HG02759 (cell line): ENCODE data around the gene KLK8.
"Not testable (repeated sequence)": the region's sequence is repeated elsewhere in the genome, so short reads cannot be mapped to it uniquely, and the experiment has no call there.

ENCODE experiments used
- ATAC-seq: cut with Tn5 transposase; IDR thresholded peaks from one replicate; pipeline ENCODE4 v1.9.1; 2021; ENCODE audit warnings: mild to moderate bottlenecking, moderate library complexity; ENCODE audit not compliant: unreplicated experiment

KLK8 gene

GRCh38 chr19:50984416-50984815 is 17.0 kb downstream of the KLK8 start:
- not testable (repeated sequence) for ATAC-seq

GRCh38 chr19:50983625-50984292 is 17.6 kb downstream of the KLK8 start, which contains the start of gene KLK7:
KLK7 (minus strand) TSS chr19:50983917; CDS start chr19:50982399, 1,518 bp downstream.
- no peak for ATAC-seq

DNA sequence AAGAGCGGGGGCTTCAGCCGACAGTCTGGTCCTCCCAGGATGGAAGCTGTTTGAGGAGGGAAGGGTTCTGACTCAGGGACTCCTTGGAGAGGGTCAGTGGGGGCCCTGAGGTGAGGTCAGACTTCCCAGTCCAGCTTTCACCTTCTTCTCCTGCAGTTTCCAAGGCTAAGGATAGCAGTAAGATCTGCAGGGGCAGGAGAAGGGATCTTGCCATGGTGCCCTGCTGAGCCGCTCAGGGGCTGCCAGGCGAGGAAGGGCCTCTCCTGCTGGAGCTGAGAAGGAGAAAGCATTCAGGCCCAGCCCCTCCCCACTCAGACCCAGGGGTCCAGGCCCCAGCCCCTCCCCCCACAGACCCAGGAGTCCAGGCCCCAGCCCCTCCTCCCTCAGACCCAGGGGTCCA is 19.2 kb downstream of the KLK8 start:
- ATAC-seq = no peak

- ATAC-seq = no peak
These were observed 19.7 kb downstream of the KLK8 start for GRCh38 chr19:50981587-50982146.

- ATAC-seq = no peak
These were observed 21.2 kb downstream of the KLK8 start for GRCh38 chr19:50980208-50980607.

- no peak for ATAC-seq
These were observed 21.6 kb downstream of the KLK8 start for GRCh38 chr19:50979758-50980157.

GRCh38 chr19:50978772-50979390 is 22.5 kb downstream of the KLK8 start:
- no peak for ATAC-seq

DNA sequence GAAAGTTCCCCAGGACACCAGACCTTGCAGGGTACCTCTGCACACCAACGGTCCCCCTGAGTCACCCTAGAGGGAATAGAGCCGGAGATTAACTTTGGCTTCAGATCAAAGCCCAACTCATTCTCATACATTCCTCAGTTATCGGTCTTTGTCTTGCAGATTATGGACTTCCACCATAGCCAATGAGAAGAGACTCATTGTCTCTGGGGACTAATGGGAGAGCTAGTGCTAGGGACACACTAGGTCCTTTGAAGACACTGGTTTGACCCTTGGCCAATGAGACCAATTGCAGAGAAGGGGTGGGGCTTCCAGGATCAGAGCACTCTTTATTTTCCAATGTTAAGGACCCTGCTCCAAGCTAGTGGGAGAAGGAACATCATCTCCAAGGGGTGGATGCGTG is 23.8 kb downstream of the KLK8 start:
- no peak for ATAC-seq

GRCh38 chr19:50975766-50976165 is 25.6 kb downstream of the KLK8 start:
- no peak for ATAC-seq

- no peak for ATAC-seq
These were observed 26.5 kb downstream of the KLK8 start for GRCh38 chr19:50974702-50975556.

GRCh38 chr19:50972795-50973376 is 28.5 kb downstream of the KLK8 start:
- ATAC-seq = no peak

GRCh38 chr19:50969810-50970209 is 31.6 kb downstream of the KLK8 start:
- not testable (repeated sequence) for ATAC-seq

DNA sequence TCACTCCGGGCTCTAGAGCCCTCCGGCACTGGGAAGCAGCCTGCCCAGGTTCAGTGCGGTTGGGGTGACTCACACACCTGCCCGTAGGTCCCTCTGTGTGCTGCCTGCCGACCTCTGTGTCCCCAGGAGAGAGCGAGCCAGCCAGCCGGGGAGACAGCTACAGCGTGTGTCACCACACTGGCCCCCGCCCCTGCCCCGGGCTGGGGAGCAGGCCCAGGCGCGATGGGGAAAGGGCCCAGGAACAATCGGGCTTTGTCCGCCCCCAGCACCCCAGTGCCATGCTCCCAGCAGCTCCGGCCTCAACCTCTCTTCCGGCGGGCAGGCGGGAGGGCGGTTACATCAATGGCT is 32.0 kb downstream of the KLK8 start, which contains the start of gene KLK6:
Gene KLK6, minus strand, starts transcription at position 179 of the 348 bp plus-strand sequence. CDS start 1,487 bp downstream, outside the sequence.
- ATAC-seq = no peak

DNA sequence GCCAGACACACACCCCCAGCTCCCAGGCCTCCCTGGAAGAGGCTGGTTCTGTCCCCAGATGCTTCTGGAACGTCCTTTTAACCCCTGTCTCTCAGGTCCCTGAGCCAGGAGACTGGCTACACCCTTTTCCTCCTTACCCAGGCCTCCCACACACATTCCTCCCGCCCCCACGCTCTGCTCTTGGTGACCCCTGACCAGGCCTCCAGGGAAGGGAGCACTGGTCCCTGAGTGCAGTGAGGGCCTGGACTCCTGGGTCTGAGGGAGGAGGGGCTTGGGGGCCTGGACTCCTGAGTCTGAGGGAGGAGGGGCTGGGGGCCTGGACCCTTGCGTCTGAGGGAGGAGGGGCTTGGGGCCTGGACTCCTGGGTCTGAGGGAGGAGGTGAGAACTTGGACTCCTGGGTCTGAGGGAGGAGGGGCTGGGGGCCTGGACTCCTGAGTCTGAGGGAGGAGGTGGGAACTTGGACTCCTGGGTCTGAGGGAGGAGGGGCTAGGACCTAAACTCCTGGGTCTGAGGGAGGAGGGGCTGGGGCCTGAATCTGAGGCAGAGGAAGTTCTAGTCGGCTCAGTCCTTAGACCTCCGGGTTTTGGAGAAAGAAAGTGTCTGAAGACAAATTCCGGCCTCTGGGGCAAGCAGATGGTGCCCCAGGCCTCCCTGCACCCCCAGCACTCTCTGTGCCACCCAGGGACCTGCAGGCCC is 32.5 kb downstream of the KLK8 start:
- ATAC-seq = no peak

DNA sequence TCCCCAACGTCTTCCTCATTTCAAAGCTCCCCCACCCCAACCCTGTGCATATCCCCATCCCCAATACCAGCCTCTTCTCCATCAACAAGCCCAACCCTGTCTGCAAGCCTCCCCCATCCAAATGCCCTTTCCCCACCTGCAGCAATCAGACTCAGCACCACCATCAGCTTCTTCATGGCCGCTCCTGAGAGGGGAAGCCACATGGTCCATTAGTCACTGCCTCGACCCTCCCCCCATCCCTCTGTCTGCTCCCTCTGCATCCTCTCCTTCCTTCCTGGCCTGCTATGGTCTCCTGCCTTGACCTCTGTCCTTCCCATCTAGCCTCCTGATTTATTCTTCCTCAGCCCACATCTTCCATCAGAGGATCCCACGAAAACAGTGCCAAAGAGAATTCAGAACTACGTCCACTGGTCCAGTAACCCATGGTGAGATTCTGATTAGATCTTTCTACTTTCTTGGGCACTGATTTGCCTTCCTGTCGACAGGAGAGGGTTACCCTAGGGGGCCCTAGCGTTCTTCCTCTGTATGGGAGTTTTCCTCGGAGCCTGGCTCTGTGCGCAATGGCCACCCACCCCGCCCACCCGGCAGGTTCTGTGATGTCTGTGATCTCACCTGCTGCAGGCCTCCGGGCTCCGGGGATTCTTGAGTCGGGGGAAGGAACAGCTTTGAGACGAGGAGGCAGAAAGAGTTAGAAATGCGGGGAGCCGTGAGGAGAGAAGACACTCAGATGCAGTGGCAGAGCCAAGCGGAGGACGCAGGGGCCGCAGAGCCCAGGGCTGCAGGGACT is 33.3 kb downstream of the KLK8 start:
- no peak for ATAC-seq

- ATAC-seq = no peak
These were observed 37.1 kb downstream of the KLK8 start for GRCh38 chr19:50964266-50964665.

DNA sequence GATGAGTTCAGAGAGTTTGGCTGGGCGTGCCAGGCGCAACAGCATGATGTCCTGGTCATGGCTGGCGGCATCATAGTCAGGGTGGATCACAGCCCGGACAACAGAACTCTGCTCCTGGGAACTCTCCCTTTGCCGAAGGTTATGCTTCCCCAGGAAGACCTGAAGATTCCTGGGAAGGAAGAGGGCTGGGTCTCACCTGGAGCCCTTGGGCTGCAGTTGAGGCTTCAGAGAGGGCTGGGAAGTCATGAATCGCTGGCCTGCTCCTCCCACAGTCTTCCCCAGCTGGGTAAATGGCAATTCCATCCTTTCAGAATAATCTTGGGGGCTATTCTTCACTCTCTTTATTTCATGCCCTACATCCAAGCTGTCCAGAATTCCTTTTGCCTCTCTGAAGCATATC is 38.0 kb downstream of the KLK8 start:
- ATAC-seq = no peak

- ATAC-seq = no peak
These were observed 39.2 kb downstream of the KLK8 start for GRCh38 chr19:50962245-50962644.

DNA sequence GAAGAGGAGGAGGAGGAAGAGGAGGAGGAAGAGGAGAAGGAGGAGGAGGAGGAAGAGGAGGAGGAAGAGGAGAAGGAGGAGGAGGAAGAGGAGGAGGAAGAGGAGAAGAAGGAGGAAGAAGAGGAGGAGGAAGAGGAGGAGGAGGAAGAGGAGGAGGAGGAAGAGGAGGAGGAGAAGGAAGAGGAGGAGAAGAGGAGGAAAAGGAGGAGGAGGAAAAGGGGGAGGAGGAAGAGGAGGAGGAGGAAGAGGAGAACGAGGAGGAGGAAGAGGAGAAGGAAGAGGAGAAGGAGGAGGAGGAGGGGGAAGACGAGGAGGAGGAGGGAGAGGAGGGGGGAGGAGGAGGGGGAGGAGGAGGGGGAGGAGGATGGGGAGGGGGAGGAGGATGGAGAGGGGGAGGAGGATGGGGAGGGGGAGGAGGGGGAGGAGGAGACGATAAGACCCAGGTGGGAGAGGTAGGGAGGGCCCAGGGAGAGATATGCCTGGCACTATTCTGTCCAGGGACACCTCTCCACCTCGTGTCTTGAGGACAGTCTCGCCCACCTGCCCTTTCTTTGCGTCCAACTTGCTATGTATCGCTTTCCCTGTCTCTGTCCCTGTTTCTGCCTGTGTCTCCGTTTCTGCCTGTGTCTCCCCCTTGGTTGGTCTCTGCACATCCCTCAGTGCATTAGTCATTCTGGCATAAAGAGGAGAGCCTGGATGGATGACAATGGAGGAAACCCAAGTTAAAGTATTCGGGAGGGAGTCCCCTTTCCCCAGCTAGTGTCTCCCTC is 41.5 kb downstream of the KLK8 start:
- no peak for ATAC-seq
